NCI-H2107 treated with DMSO at 0.1 percent for 48 hours (cell line): ENCODE measurements around the gene CLEC4F.
A peak's percentile ranks its signal among the peaks of the same experiment; 100 is the strongest.
"Not testable (repeated sequence)": the region's sequence is repeated elsewhere in the genome, so short reads cannot be mapped to it uniquely, and the experiment has no call there.

Source experiments
- DNase-seq: peaks from one replicate; lab custom pipeline; 2025; ENCODE audit not compliant: unreplicated experiment; lab: John Stamatoyannopoulos, UW

Gene CLEC4F

GRCh38 chr2:70827388-70827787 is 7.0 kb upstream of the CLEC4F start:
- no peak for DNase-seq

- DNase-seq: no peak
Observed at GRCh38 chr2:70826696-70827350, 6.4 kb upstream of the CLEC4F start.

GRCh38 chr2:70823249-70823648 is 2.9 kb upstream of the CLEC4F start:
- no peak for DNase-seq

- no peak for DNase-seq
Observed at GRCh38 chr2:70822843-70823242, 2.4 kb upstream of the CLEC4F start.

- DNase-seq: peak; percentile 4
Observed at GRCh38 chr2:70817284-70817954, 3.0 kb downstream of the CLEC4F start.

- DNase-seq: no peak
Observed at GRCh38 chr2:70816726-70817125, 3.7 kb downstream of the CLEC4F start.

- no peak for DNase-seq
Observed at GRCh38 chr2:70808983-70809958, 11.1 kb downstream of the CLEC4F start.

- no peak for DNase-seq
Observed at GRCh38 chr2:70807828-70808118, 12.6 kb downstream of the CLEC4F start.

- DNase-seq: no peak
Observed at GRCh38 chr2:70807102-70807827, 13.1 kb downstream of the CLEC4F start.

- no peak for DNase-seq
Observed at GRCh38 chr2:70806620-70807019, 13.8 kb downstream of the CLEC4F start.

GRCh38 chr2:70806013-70806412 is 14.4 kb downstream of the CLEC4F start:
- DNase-seq: peak; percentile 6

GRCh38 chr2:70801607-70802263 is 18.7 kb downstream of the CLEC4F start:
- DNase-seq: no peak

- no peak for DNase-seq
Observed at GRCh38 chr2:70799706-70800105, 20.7 kb downstream of the CLEC4F start.

- not testable (repeated sequence) for DNase-seq
Observed at GRCh38 chr2:70797996-70798395, 22.4 kb downstream of the CLEC4F start.

- DNase-seq: no peak
Observed at GRCh38 chr2:70797506-70797905, 22.9 kb downstream of the CLEC4F start.

- DNase-seq: no peak
Observed at GRCh38 chr2:70796262-70796661, 24.1 kb downstream of the CLEC4F start.

GRCh38 chr2:70795164-70795995 is 25.0 kb downstream of the CLEC4F start:
- DNase-seq: no peak

GRCh38 chr2:70793450-70793849 is 26.9 kb downstream of the CLEC4F start:
- no peak for DNase-seq

GRCh38 chr2:70790136-70790828 is 30.1 kb downstream of the CLEC4F start, which contains the start of gene FIGLA:
Gene FIGLA (minus strand): TSS chr2:70790643. CDS start chr2:70790638, 5 bp downstream.
- DNase-seq: no peak
